ENCODE measurements around the gene IFIH1.

Gene IFIH1

DNA sequence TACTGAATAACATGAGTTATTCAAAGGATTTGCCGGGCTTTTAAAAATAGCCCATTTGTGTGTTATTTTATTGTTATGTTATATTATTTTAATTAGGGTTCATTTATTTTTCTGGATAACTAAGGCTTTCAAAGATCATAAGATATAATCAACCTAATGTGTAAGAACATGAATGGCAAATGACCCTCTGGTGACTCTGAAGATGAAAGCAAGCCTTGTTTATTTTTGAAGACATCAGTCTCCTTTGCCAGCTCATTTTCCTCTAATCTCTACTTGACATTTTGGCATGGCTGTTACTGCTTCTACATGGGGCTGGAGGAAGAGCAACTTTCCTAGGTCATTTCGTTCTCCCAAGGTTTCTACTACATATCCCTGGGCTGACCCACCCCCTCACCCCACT, 85.8 kb downstream of the IFIH1 start:
- no peak for DNase-seq
- in situ Hi-C loops (cut with MboI; ENCODE audit: low pct_unique_long_range_greater_than_20kb, low sequenced_read_pairs): no loop called here

GRCh38 chr2:162232027-162232426, 86.5 kb downstream of the IFIH1 start:
- DNase-seq: no peak
- in situ Hi-C loops (cut with MboI; ENCODE audit: low pct_unique_long_range_greater_than_20kb, low sequenced_read_pairs): no loop called here

GRCh38 chr2:162230761-162231160, 87.7 kb downstream of the IFIH1 start:
- no peak for DNase-seq
- in situ Hi-C loops (cut with MboI; ENCODE audit: low pct_unique_long_range_greater_than_20kb, low sequenced_read_pairs): no loop called here

- in situ Hi-C loops (cut with MboI; ENCODE audit: low pct_unique_long_range_greater_than_20kb, low sequenced_read_pairs): no loop called here
- DNase-seq: no peak
Measured at GRCh38 chr2:162226836-162227235, 91.6 kb downstream of the IFIH1 start.

GRCh38 chr2:162221064-162221463, 97.4 kb downstream of the IFIH1 start:
- in situ Hi-C loops (cut with MboI; ENCODE audit: low pct_unique_long_range_greater_than_20kb, low sequenced_read_pairs): no loop called here

GRCh38 chr2:162220368-162220767, 98.1 kb downstream of the IFIH1 start:
- in situ Hi-C loops (cut with MboI; ENCODE audit: low pct_unique_long_range_greater_than_20kb, low sequenced_read_pairs): no loop called here
- no peak for DNase-seq

More at GRCh38 chr2:162221064-162221463, 97.4 kb downstream of the IFIH1 start:
- peak; percentile 69 for DNase-seq

DNA sequence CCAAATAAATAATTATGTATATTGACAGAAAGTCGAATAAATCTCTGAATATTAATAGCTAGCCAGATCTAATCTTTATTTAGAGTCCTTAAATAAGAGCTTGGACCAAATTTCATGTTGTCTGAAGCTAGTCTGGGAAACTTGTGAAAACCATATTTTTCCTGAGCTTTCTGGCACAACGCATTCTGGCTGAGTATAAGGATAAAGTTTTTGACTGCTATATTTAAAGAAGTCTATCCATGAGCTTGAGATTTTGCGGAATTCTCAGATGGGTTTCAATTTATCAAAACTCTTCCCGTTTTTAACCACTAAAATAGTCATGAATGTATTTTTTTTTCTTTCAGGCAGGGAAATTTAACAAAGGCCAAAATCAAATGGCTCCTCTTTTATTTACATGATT, 99.1 kb downstream of the IFIH1 start:
- in situ Hi-C loops (cut with MboI; ENCODE audit: low pct_unique_long_range_greater_than_20kb, low sequenced_read_pairs): no loop called here
- no peak for DNase-seq

- in situ Hi-C loops (cut with MboI; ENCODE audit: low pct_unique_long_range_greater_than_20kb, low sequenced_read_pairs): no loop called here
- no peak for DNase-seq
Measured at GRCh38 chr2:162217598-162217997, 100.9 kb downstream of the IFIH1 start.
